Measurements from ENCODE around the gene CD276. TPM values are rescaled to one million over a fixed set of nuclear protein-coding genes. Genes with fewer than 3 reads are reported as not detected.

The CD276 gene
- total and polyA plus RNA-seq, 4 donors = 27.7 to 67.9 (median 59.0) TPM

DNA sequence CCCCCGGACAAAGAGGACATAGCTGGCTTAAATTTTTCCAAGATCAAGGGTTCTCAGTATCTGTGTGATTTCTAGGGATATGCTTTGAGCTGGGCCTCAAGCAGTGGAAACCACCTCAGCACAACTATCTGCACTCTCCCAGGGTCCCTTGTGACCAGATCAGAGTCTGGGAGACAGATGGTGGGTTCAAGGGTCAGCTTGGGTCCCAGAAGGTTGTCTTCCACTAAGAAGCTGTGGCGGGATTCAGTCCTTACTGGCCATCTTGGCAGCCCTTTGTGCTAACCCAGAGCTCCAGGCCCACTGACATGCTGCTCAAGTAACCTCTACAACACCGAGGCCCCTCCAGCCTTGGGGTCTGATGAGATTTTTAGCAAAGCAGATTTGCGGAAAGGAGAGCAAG is 66.3 kb downstream of the CD276 start:
- ATAC-seq (ENCODE audit: low FRiP score) (no peak), DNase-seq (no peak)
- Histone ChIP-seq H3K4me1 (ENCODE audit: control insufficient read depth in 1 of 2, insufficient read depth in 2 of 2, low read length in 2 of 2) (no peaks in the 10 kb centered on the region), H3K27ac (ENCODE audit: low read depth in 1 of 2, low read length in 2 of 2) (no peak overlapping the region), H3K27me3 (ENCODE audit: control insufficient read depth in 1 of 2, insufficient read depth in 2 of 2, low read length in 1 of 2) (no peaks in the 10 kb centered on the region), H3K36me3 (ENCODE audit: control insufficient read depth in 1 of 2, insufficient read depth in 2 of 2, low read length in 1 of 2) (no peaks in the 10 kb centered on the region), H3K4me3 (ENCODE audit: low read length in 2 of 2) (no peak overlapping the region), H3K9me3 (ENCODE audit: control insufficient read depth, low read length) (no peaks in the 10 kb centered on the region)
- intact Hi-C loops (cut with DNase I) = loop anchor here in 1 of 2 donors (5.0 kb wide), 1 partner anchor 52 kb away; no protein-coding TSS in a partner anchor
- WGBS, 2 donors = 88 to 94% methylated on average over 4 of the region's 4 CpGs

GRCh38 chr15:73750951-73751350 is 66.8 kb downstream of the CD276 start:
- Histone ChIP-seq H3K4me1 (ENCODE audit: control insufficient read depth in 1 of 2, insufficient read depth in 2 of 2, low read length in 2 of 2) (no peaks in the 10 kb centered on the region), H3K4me3 (ENCODE audit: low read length in 2 of 2) (no peak overlapping the region), H3K36me3 (ENCODE audit: control insufficient read depth in 1 of 2, insufficient read depth in 2 of 2, low read length in 1 of 2) (no peaks in the 10 kb centered on the region), H3K9me3 (ENCODE audit: control insufficient read depth, low read length) (no peaks in the 10 kb centered on the region), H3K27me3 (ENCODE audit: control insufficient read depth in 1 of 2, insufficient read depth in 2 of 2, low read length in 1 of 2) (no peaks in the 10 kb centered on the region), H3K27ac (ENCODE audit: low read depth in 1 of 2, low read length in 2 of 2) (no peak overlapping the region)
- ATAC-seq (ENCODE audit: low FRiP score) (no peak), DNase-seq (no peak)
- intact Hi-C loops (cut with DNase I) = loop anchor here in 1 of 2 donors (5.0 kb wide), 1 partner anchor 51 kb away; no protein-coding TSS in a partner anchor
- 89 to 90% methylated on average over 20 of the region's 20 CpGs for WGBS, 2 donors

GRCh38 chr15:73751511-73751898 is 67.3 kb downstream of the CD276 start:
- H3K4me1 ChIP-seq (ENCODE audit: control insufficient read depth in 1 of 2, insufficient read depth in 2 of 2, low read length in 2 of 2) = no peaks in the 10 kb centered on the region
- H3K27me3 ChIP-seq (ENCODE audit: control insufficient read depth in 1 of 2, insufficient read depth in 2 of 2, low read length in 1 of 2) = no peaks in the 10 kb centered on the region
- intact Hi-C loops (cut with DNase I) = loop anchor here in 1 of 2 donors (5.0 kb wide), 1 partner anchor 51 kb away; no protein-coding TSS in a partner anchor
- WGBS, 2 donors = 3 to 8% methylated on average over 8 to 9 of the region's 9 CpGs
- peak overlapping the region in 1 of 2 donors; percentile 76 for H3K4me3 ChIP-seq (ENCODE audit: low read length in 2 of 2)
- H3K9me3 ChIP-seq (ENCODE audit: control insufficient read depth, low read length) = no peaks in the 10 kb centered on the region
- ATAC-seq (ENCODE audit: low FRiP score) = no peak
- H3K27ac ChIP-seq (ENCODE audit: low read depth in 1 of 2, low read length in 2 of 2) = no peak overlapping the region
- DNase-seq = no peak
- no peaks in the 10 kb centered on the region for H3K36me3 ChIP-seq (ENCODE audit: control insufficient read depth in 1 of 2, insufficient read depth in 2 of 2, low read length in 1 of 2)

GRCh38 chr15:73751899-73752805 is 68.0 kb downstream of the CD276 start:
- no peak overlapping the region for H3K27ac ChIP-seq (ENCODE audit: low read depth in 1 of 2, low read length in 2 of 2)
- ATAC-seq (ENCODE audit: low FRiP score) (peak; percentile 30), DNase-seq (no peak)
- no peaks in the 10 kb centered on the region for H3K36me3 ChIP-seq (ENCODE audit: control insufficient read depth in 1 of 2, insufficient read depth in 2 of 2, low read length in 1 of 2)
- no peaks in the 10 kb centered on the region for H3K4me1 ChIP-seq (ENCODE audit: control insufficient read depth in 1 of 2, insufficient read depth in 2 of 2, low read length in 2 of 2)
- H3K4me3 ChIP-seq (ENCODE audit: low read length in 2 of 2) = peak overlapping the region; percentile 15 to 76
- WGBS, 2 donors = 1% methylated on average over 52 to 79 of the region's 79 CpGs
- H3K9me3 ChIP-seq (ENCODE audit: control insufficient read depth, low read length) = no peaks in the 10 kb centered on the region
- intact Hi-C loops (cut with DNase I) = loop anchor here in 1 of 2 donors (5.0 kb wide), 1 partner anchor 50 kb away; no protein-coding TSS in a partner anchor
- no peaks in the 10 kb centered on the region for H3K27me3 ChIP-seq (ENCODE audit: control insufficient read depth in 1 of 2, insufficient read depth in 2 of 2, low read length in 1 of 2)

DNA sequence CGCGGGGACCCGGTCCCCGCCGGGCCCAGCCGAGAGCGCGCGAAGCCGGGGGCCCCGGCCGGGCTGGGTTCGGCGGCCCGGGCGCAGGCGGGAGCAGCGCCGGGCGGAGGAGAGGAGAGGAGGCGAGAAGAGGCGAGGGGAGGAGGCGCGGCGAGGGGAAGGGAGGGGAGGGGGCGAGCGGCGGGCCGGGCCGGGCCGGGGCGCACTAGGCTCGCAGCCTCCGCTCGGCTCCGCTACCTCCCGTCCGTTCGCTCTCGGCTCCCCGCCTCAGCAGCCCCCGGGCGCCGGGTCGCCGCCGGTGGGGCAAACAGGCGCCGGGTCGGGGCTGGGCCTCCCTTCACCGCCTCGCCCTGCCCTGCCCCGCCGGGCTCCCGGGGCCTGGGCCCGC is 68.6 kb downstream of the CD276 start:
- DNase-seq (no peak), ATAC-seq (ENCODE audit: low FRiP score) (peak; percentile 9)
- WGBS, 2 donors = 0% methylated on average over 28 to 56 of the region's 56 CpGs
- peak overlapping the region; percentile 15 to 76 for H3K4me3 ChIP-seq (ENCODE audit: low read length in 2 of 2)
- H3K36me3 ChIP-seq (ENCODE audit: control insufficient read depth in 1 of 2, insufficient read depth in 2 of 2, low read length in 1 of 2) = no peaks in the 10 kb centered on the region
- intact Hi-C loops (cut with DNase I) = loop anchor here in 1 of 2 donors (5.0 kb wide), 1 partner anchor 50 kb away; no protein-coding TSS in a partner anchor
- no peaks in the 10 kb centered on the region for H3K9me3 ChIP-seq (ENCODE audit: control insufficient read depth, low read length)
- H3K4me1 ChIP-seq (ENCODE audit: control insufficient read depth in 1 of 2, insufficient read depth in 2 of 2, low read length in 2 of 2) = no peaks in the 10 kb centered on the region
- no peaks in the 10 kb centered on the region for H3K27me3 ChIP-seq (ENCODE audit: control insufficient read depth in 1 of 2, insufficient read depth in 2 of 2, low read length in 1 of 2)
- no peak overlapping the region for H3K27ac ChIP-seq (ENCODE audit: low read depth in 1 of 2, low read length in 2 of 2)

GRCh38 chr15:73753250-73754130 is 69.3 kb downstream of the CD276 start, which contains the start of gene INSYN1:
TSS of gene INSYN1 (minus strand) at chr15:73753351. CDS start at chr15:73751130, 2,221 bp downstream.
- Histone ChIP-seq H3K9me3 (ENCODE audit: control insufficient read depth, low read length) (no peaks in the 10 kb centered on the region), H3K27me3 (ENCODE audit: control insufficient read depth in 1 of 2, insufficient read depth in 2 of 2, low read length in 1 of 2) (no peaks in the 10 kb centered on the region), H3K36me3 (ENCODE audit: control insufficient read depth in 1 of 2, insufficient read depth in 2 of 2, low read length in 1 of 2) (no peaks in the 10 kb centered on the region), H3K4me1 (ENCODE audit: control insufficient read depth in 1 of 2, insufficient read depth in 2 of 2, low read length in 2 of 2) (no peaks in the 10 kb centered on the region), H3K4me3 (ENCODE audit: low read length in 2 of 2) (peak within 1 kb of the TSS; percentile 15 to 76), H3K27ac (ENCODE audit: low read depth in 1 of 2, low read length in 2 of 2) (no peak within 1 kb of the TSS)
- intact Hi-C loops (cut with DNase I) = loop anchor here in 1 of 2 donors (5.0 kb wide), 1 partner anchor 49 kb away; no protein-coding TSS in a partner anchor
- DNase-seq (peak in 1 of 2 donors; percentile 84), ATAC-seq (ENCODE audit: low FRiP score) (peak; percentile 39)
- 9 to 12% methylated on average over 30 to 44 of the region's 44 CpGs for WGBS, 2 donors

GRCh38 chr15:73754461-73754860 is 70.3 kb downstream of the CD276 start:
- ATAC-seq (ENCODE audit: low FRiP score) (no peak), DNase-seq (no peak)
- H3K4me1 ChIP-seq (ENCODE audit: control insufficient read depth in 1 of 2, insufficient read depth in 2 of 2, low read length in 2 of 2) = no peaks in the 10 kb centered on the region

GRCh38 chr15:73755481-73755880 is 71.3 kb downstream of the CD276 start:
- intact Hi-C loops (cut with DNase I) = no loop called here
- Histone ChIP-seq H3K36me3 (ENCODE audit: control insufficient read depth in 1 of 2, insufficient read depth in 2 of 2, low read length in 1 of 2) (no peaks in the 10 kb centered on the region), H3K4me1 (ENCODE audit: control insufficient read depth in 1 of 2, insufficient read depth in 2 of 2, low read length in 2 of 2) (no peaks in the 10 kb centered on the region), H3K4me3 (ENCODE audit: low read length in 2 of 2) (no peak overlapping the region), H3K9me3 (ENCODE audit: control insufficient read depth, low read length) (no peaks in the 10 kb centered on the region), H3K27me3 (ENCODE audit: control insufficient read depth in 1 of 2, insufficient read depth in 2 of 2, low read length in 1 of 2) (no peaks in the 10 kb centered on the region), H3K27ac (ENCODE audit: low read depth in 1 of 2, low read length in 2 of 2) (no peak overlapping the region)
- ATAC-seq (ENCODE audit: low FRiP score) (no peak), DNase-seq (no peak)
- 92 to 94% methylated on average over 5 of the region's 5 CpGs for WGBS, 2 donors

More at GRCh38 chr15:73754461-73754860, 70.3 kb downstream of the CD276 start:
- Histone ChIP-seq H3K36me3 (ENCODE audit: control insufficient read depth in 1 of 2, insufficient read depth in 2 of 2, low read length in 1 of 2) (no peaks in the 10 kb centered on the region), H3K27ac (ENCODE audit: low read depth in 1 of 2, low read length in 2 of 2) (no peak overlapping the region), H3K9me3 (ENCODE audit: control insufficient read depth, low read length) (no peaks in the 10 kb centered on the region), H3K27me3 (ENCODE audit: control insufficient read depth in 1 of 2, insufficient read depth in 2 of 2, low read length in 1 of 2) (no peaks in the 10 kb centered on the region), H3K4me3 (ENCODE audit: low read length in 2 of 2) (no peak overlapping the region)
- WGBS, 2 donors = 91% methylated on average over 8 of the region's 8 CpGs
- intact Hi-C loops (cut with DNase I) = loop anchor here in 1 of 2 donors (5.0 kb wide), 1 partner anchor 48 kb away; no protein-coding TSS in a partner anchor
